Right lobe of liver (tissue), 6 donors: ENCODE results near the gene RELL1. TPM values are rescaled to one million over a fixed set of nuclear protein-coding genes. Genes with fewer than 3 reads are reported as not detected.
A peak's percentile ranks its signal among the peaks of the same experiment; 100 is the strongest.

Source experiments
- ATAC-seq, 4 donors: fragments of 200-7000 bp; cut with Tn5 transposase; one replicate each; pipeline ENCODE4 v1.9.1; 2020; ENCODE audit warnings: mild to moderate bottlenecking in 4 of 4, moderate library complexity in 4 of 4
- DNase-seq, 3 donors: peaks; one replicate each; pipeline ENCODE4 v3.0.0-alpha.2; 2020
- H3K27ac ChIP-seq, 3 donors: fragments of 200-600 bp; one replicate each; pipeline ENCODE4 v1.8.0; 2022
- H3K27me3 ChIP-seq, 2 donors: fragments of 200-600 bp; one replicate each; pipeline ENCODE4 v1.8.0; 2022
- H3K36me3 ChIP-seq, 4 donors: fragments of 200-600 bp; sonication (generic) in 1 of 4; one replicate each; pipeline versions ENCODE4 v1.5.1 to v1.8.0; 2017 to 2022; ENCODE audit warnings: control low read depth in 1 of 4
- H3K4me1 ChIP-seq, 4 donors: fragments of 200-600 bp; sonication (generic) in 1 of 4; one replicate each; pipeline versions ENCODE4 v1.5.1 to v1.8.0; 2017 to 2022; ENCODE audit warnings: control low read depth in 1 of 4
- H3K4me3 ChIP-seq, 3 donors: fragments of 200-600 bp; one replicate each; pipeline ENCODE4 v1.8.0; 2022
- H3K9me3 ChIP-seq, 4 donors: fragments of 200-600 bp; sonication (generic) in 1 of 4; one replicate each; pipeline versions ENCODE4 v1.5.1 to v1.8.0; 2017 to 2022; ENCODE audit warnings: control low read depth in 1 of 4
- CTCF ChIP-seq, 4 donors: fragments of 200-600 bp in 3 of 4; fragments of 450-650 bp in 1 of 4; IDR thresholded peaks; one replicate each; pipeline versions ENCODE4 v1.5.1 to v1.8.0; 2016 to 2022; ENCODE audit warnings: antibody characterized with exemption in 4 of 4, mild to moderate bottlenecking in 2 of 4
- POLR2A ChIP-seq: fragments of 450-650 bp; IDR thresholded peaks from one replicate; pipeline ENCODE4 v1.6.1; 2017; ENCODE audit warnings: antibody characterized with exemption, mild to moderate bottlenecking
- whole genome bisulfite sequencing: methylation state at CpG from one replicate; pipeline ENCODE4 v1.1.6; 2018; ENCODE audit warnings: low coverage, low lambda C conversion rate; ENCODE audit not compliant: insufficient coverage; ENCODE audit errors: missing lambda C conversion rate; 5-methylcytosine and 5-hydroxymethylcytosine counted together
- intact Hi-C, 2 donors: fragments of 100-400 bp; cut with DNase I; formaldehyde crosslinking; loops; one replicate each; pipeline versions ENCODE4 v1.11.2 to v1.14.1; 2022
- total RNA-seq, 6 experiments: library from RNA; depleted of rRNA in 2 of 6; stranded (reverse); fragments of >200 nt in 2 of 6; fragmentation: NEBNext Ultra II Directional in 3 of 6; extraction: Animal tissue kit (Norgen Biotek cat#: 25700) in 3 of 6; gene quantifications; one replicate each; pipeline versions ENCODE4 v1.1.0 to v1.2.4, GENCODE V29; 2016 to 2023
- donor health status: DM: no; HTN: yes; CAD: no.
- donor health status: DM: no; HTN: no; CAD: no.
- donor health status: DM: no; HTN: no; CAD: no.
- donor health status: DM: no; HTN: yes; CAD: no.
- donor health status: DM: no; HTN: yes; CAD: no.

RELL1 gene
- total RNA-seq, 6 experiments from 2014 or later = 5.7 to 14.6 (median 7.8) TPM

GRCh38 chr4:37602454-37603069 is 83.6 kb downstream of the RELL1 start:
- WGBS = 35% methylated on average over 14 of the region's 18 CpGs
- H3K36me3 ChIP-seq = no peaks in the 10 kb centered on the region
- H3K4me1 ChIP-seq = peaks cover 0 to 34% (median 5%) of the 10 kb centered on the region in 4 donors
- peak in 3 of 4 donors; percentile 8 to 29 (median 10) for ATAC-seq
- no peak overlapping the region for H3K27ac ChIP-seq
- H3K4me3 ChIP-seq = no peak overlapping the region
- DNase-seq = no peak
- no peaks in the 10 kb centered on the region for H3K27me3 ChIP-seq
- no peak for TF ChIP-seq CTCF (IDR thresholded peaks at IDR 0.05)
- no peak for TF ChIP-seq POLR2A
- H3K9me3 ChIP-seq = no peaks in the 10 kb centered on the region
- intact Hi-C loops = loop anchor here (5.0 to 10.0 kb wide), 2 partner anchors 80 to 192 kb away; no protein-coding TSS in a partner anchor

- ATAC-seq = peak in 2 of 4 donors; percentile 6 to 7
- H3K4me1 ChIP-seq = peaks cover 0 to 34% (median 5%) of the 10 kb centered on the region in 4 donors
- no peak overlapping the region for H3K4me3 ChIP-seq
- 36% methylated on average over 4 of the region's 5 CpGs for WGBS
- intact Hi-C loops = loop anchor here (5.0 to 10.0 kb wide), 2 partner anchors 81 to 193 kb away; no protein-coding TSS in a partner anchor
- H3K27ac ChIP-seq = no peak overlapping the region
- DNase-seq = no peak
- no peaks in the 10 kb centered on the region for H3K27me3 ChIP-seq
- no peaks in the 10 kb centered on the region for H3K9me3 ChIP-seq
- H3K36me3 ChIP-seq = no peaks in the 10 kb centered on the region
- no peak for TF ChIP-seq POLR2A
- no peak for TF ChIP-seq CTCF (IDR thresholded peaks at IDR 0.05)
These were observed 84.6 kb downstream of the RELL1 start for GRCh38 chr4:37601531-37601930.

- WGBS = 60% methylated on average over 8 of the region's 9 CpGs
- intact Hi-C loops = no loop called here
- no peak overlapping the region for H3K27ac ChIP-seq
- no peak overlapping the region for H3K4me3 ChIP-seq
- H3K9me3 ChIP-seq = no peaks in the 10 kb centered on the region
- TF ChIP-seq CTCF (IDR thresholded peaks at IDR 0.05) (no peak), POLR2A (no peak)
- peak; percentile 23 to 51 (median 42) for ATAC-seq
- peaks cover 0 to 34% (median 5%) of the 10 kb centered on the region in 4 donors for H3K4me1 ChIP-seq
- no peaks in the 10 kb centered on the region for H3K36me3 ChIP-seq
- no peaks in the 10 kb centered on the region for H3K27me3 ChIP-seq
- DNase-seq = no peak
These were observed 86.9 kb downstream of the RELL1 start for GRCh38 chr4:37599092-37599790.

- Histone ChIP-seq H3K4me3 (no peak overlapping the region), H3K4me1 (peaks cover 0 to 22% (median 5%) of the 10 kb centered on the region in 4 donors), H3K36me3 (no peaks in the 10 kb centered on the region), H3K27ac (no peak overlapping the region), H3K9me3 (no peaks in the 10 kb centered on the region), H3K27me3 (no peaks in the 10 kb centered on the region)
- ATAC-seq (no peak), DNase-seq (no peak)
- intact Hi-C loops = no loop called here
- 83% methylated on average over 4 of the region's 4 CpGs for WGBS
- TF ChIP-seq CTCF (IDR thresholded peaks at IDR 0.05) = no peak
- TF ChIP-seq POLR2A = no peak
These were observed 89.1 kb downstream of the RELL1 start for GRCh38 chr4:37597034-37597433.
